Measurements from ENCODE around the gene FERMT1.

- no peak for TF ChIP-seq CTCF (IDR thresholded peaks at IDR 0.05)
- no peak for TF ChIP-seq POLR2A (IDR thresholded peaks at IDR 0.05)
- TF ChIP-seq EP300 (IDR thresholded peaks at IDR 0.05): no peak
These were observed 8.9 kb downstream of the FERMT1 start for GRCh38 chr20:6113951-6114350.

Measured in ovary (tissue), 3 donors.